ENCODE results near the gene ZNF365. TPM values are rescaled to one million over a fixed set of nuclear protein-coding genes. Genes with fewer than 3 reads are reported as not detected.

ZNF365 gene
- total and polyA plus RNA-seq, 2 of the 8 experiments (the other 6 are each of a cell fraction or from before 2014, with no cell fraction given), result 0.41 to 0.43 TPM

DNA sequence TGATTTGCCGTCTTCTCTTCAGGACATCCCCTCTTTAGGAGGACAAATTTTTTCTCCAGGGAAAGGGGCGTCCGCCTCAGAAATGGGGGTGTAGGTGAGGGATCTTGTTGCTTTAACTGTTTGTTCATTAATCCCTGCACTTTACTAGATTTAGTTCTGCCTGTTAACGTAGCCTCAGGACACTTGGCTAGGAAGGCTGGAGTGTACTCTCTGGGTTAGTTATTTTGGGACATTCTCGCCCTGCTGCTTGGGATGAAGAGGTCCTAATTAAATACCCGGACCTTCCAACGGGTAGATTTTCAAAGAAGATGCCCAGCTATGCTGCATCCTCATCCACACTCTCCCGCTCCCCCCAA lies 552 bp upstream of the ZNF365 start:
- 41% methylated on average over 8 of the region's 8 CpGs; no CpG with 5 or more reads in 1 of the 2 experiments for WGBS, 2 experiments (ENCODE audit: extremely low coverage in 1 of 2, insufficient coverage in 1 of 2, insufficient read length in 1 of 2, insufficient replicate concordance in 2 of 2, low coverage in 1 of 2, low lambda C conversion rate in 2 of 2, missing lambda C conversion rate in 1 of 2)
- no peak overlapping the region for H2BK12ac ChIP-seq (ENCODE audit: low read depth, low read length)
- FAIRE-seq (no peak), DNase-seq (ENCODE audit: low read depth in 1 of 2, low spot score in 2 of 2) (peak in 1 of 2 experiments; percentile 44)
- peaks cover 0 to 3% of the 10 kb centered on the region in 2 experiments; a peak in 1 of 4 replicates for H3K9me3 ChIP-seq (ENCODE audit: insufficient read depth in 2 of 2, low read depth in 1 of 2, low read length in 1 of 2)
- peaks cover 7% of the 10 kb centered on the region; the same call in 1 of the 2 replicates for H3K23me2 ChIP-seq (ENCODE audit: low read depth, low read length)
- H3K27ac ChIP-seq (ENCODE audit: low read depth, low read length), result no peak overlapping the region
- no peaks in the 10 kb centered on the region for H3K79me1 ChIP-seq (ENCODE audit: low read depth, low read length)
- no peak overlapping the region for H2BK5ac ChIP-seq (ENCODE audit: low read depth, low read length)
- H3K56ac ChIP-seq (replicated peaks; ENCODE audit: insufficient read length, low read depth, low read length), result peak overlapping the region; percentile 19
- peak overlapping the region; percentile 4; the same call in 1 of the 2 replicates for H4K8ac ChIP-seq (ENCODE audit: extremely low read depth, insufficient read depth, low read length)
- H3K4me2 ChIP-seq (ENCODE audit: insufficient read depth in 1 of 2, low read depth in 2 of 2, low read length in 2 of 2), result peak overlapping the region; percentile 85 to 89
- no peak overlapping the region for H3K23ac ChIP-seq (ENCODE audit: insufficient read length)
- H4K91ac ChIP-seq (replicated peaks; ENCODE audit: insufficient read length, low read length), result no peak overlapping the region
- no peak overlapping the region for H3K14ac ChIP-seq (ENCODE audit: insufficient read length)
- ChIA-PET POLR2A (ENCODE audit: partially characterized antibody) (no interaction called here), CTCF (ENCODE audit: partially characterized antibody) (interaction anchor here (1.4 kb wide), 1 partner anchor 477 kb away, joined by 4 read pairs; no protein-coding TSS in a partner anchor)
- no peaks in the 10 kb centered on the region for H4K20me1 ChIP-seq (replicated peaks in 1 of 2; ENCODE audit: control insufficient read depth in 1 of 2, insufficient read depth in 2 of 2, low read length in 2 of 2)
- no peak overlapping the region for H2BK120ac ChIP-seq (replicated peaks; ENCODE audit: low read depth, low read length)
- no peak overlapping the region for H2AK5ac ChIP-seq (ENCODE audit: low read depth, low read length)
- no peak overlapping the region for H2BK15ac ChIP-seq (ENCODE audit: low read length)
- H2AFZ ChIP-seq (ENCODE audit: low read length), result peak overlapping the region; percentile 99
- peak overlapping the region; percentile 63 to 93 (median 70) for H3K4me3 ChIP-seq (ENCODE audit: extremely low read depth in 1 of 4, insufficient read depth in 2 of 4, low read depth in 3 of 4, low read length in 4 of 4)
- no peak overlapping the region for H3K4ac ChIP-seq (replicated peaks; ENCODE audit: insufficient read length, low read depth, low read length)
- no peak overlapping the region for H3K18ac ChIP-seq (ENCODE audit: extremely low read depth, low read length)
- no peaks in the 10 kb centered on the region for H3K79me2 ChIP-seq (ENCODE audit: control insufficient read depth in 1 of 2, insufficient read depth in 2 of 2, low read length in 2 of 2)
- peak overlapping the region in 3 of 4 experiments; percentile 8 to 27 (median 19); a peak in 3 of 7 replicates for H3K9ac ChIP-seq (replicated peaks in 1 of 4; ENCODE audit: extremely low read depth in 1 of 4, low read depth in 3 of 4, low read length in 3 of 4)
- H3K4me1 ChIP-seq (replicated peaks in 1 of 4; ENCODE audit: control insufficient read depth in 3 of 4, insufficient read depth in 4 of 4, low read length in 3 of 4), result peaks cover 0 to 3% (median 1%) of the 10 kb centered on the region in 4 experiments; a peak in 2 of 7 replicates
- H2BK20ac ChIP-seq (ENCODE audit: low read length), result no peak overlapping the region
- no peaks in the 10 kb centered on the region for H3K36me3 ChIP-seq (ENCODE audit: control insufficient read depth in 2 of 4, insufficient read depth in 4 of 4, low read length in 3 of 4)
- peaks cover 1 to 16% (median 15%) of the 10 kb centered on the region in 4 experiments; a peak in 6 of 7 replicates for H3K27me3 ChIP-seq (replicated peaks in 1 of 4; ENCODE audit: control insufficient read depth in 3 of 4, extremely low read depth in 1 of 4, insufficient read depth in 3 of 4, low read length in 3 of 4)
- H4K5ac ChIP-seq (ENCODE audit: insufficient read length, low read depth, low read length), result no peak overlapping the region
- no peak for TF ChIP-seq TEAD4 (IDR thresholded peaks at IDR 0.05; ENCODE audit: low read depth, low read length)
- TF ChIP-seq POLR2A (IDR thresholded peaks at IDR 0.05; ENCODE audit: control extremely low read depth in 1 of 2, low read depth in 2 of 2, low read length in 2 of 2), result no peak
- TF ChIP-seq, protein P1, sequence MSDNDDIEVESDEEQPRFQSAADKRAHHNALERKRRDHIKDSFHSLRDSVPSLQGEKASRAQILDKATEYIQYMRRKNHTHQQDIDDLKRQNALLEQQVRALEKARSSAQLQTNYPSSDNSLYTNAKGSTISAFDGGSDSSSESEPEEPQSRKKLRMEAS (IDR thresholded peaks at IDR 0.05), result no peak
- no peak for TF ChIP-seq ASH2L (IDR thresholded peaks at IDR 0.05; ENCODE audit: low read length)
- TF ChIP-seq PHF8 (conservative IDR thresholded peaks at IDR 0.05; ENCODE audit: low read depth, low read length), result no peak
- TF ChIP-seq FOSL1 (IDR thresholded peaks at IDR 0.05; ENCODE audit: insufficient read depth, low read depth, low read length), result no peak
- TF ChIP-seq SRF (IDR thresholded peaks at IDR 0.05; ENCODE audit: low read depth, low read length), result no peak
- TF ChIP-seq, protein P2, sequence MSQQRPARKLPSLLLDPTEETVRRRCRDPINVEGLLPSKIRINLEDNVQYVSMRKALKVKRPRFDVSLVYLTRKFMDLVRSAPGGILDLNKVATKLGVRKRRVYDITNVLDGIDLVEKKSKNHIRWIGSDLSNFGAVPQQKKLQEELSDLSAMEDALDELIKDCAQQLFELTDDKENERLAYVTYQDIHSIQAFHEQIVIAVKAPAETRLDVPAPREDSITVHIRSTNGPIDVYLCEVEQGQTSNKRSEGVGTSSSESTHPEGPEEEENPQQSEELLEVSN (IDR thresholded peaks at IDR 0.05), result no peak
- no peak for TF ChIP-seq CEBPB (IDR thresholded peaks at IDR 0.05; ENCODE audit: low read depth, low read length)
- TF ChIP-seq EGR1 (IDR thresholded peaks at IDR 0.05; ENCODE audit: borderline replicate concordance, low read depth, low read length), result no peak

All from H1 (cell line).